Aorta (tissue), 5 donors: Measurements from ENCODE around the gene GFRA1. TPM values are rescaled to one million over a fixed set of nuclear protein-coding genes. Genes with fewer than 3 reads are reported as not detected.
A peak's percentile ranks its signal among the peaks of the same experiment; 100 is the strongest.

ENCODE experiments used
- ATAC-seq: fragments of 200-7000 bp; cut with Tn5 transposase; one replicate; pipeline ENCODE4 v1.9.1; 2022; ENCODE audit warnings: moderate library complexity; ENCODE audit not compliant: low FRiP score
- DNase-seq, 2 donors: peaks; one replicate each; pipeline ENCODE4 v3.0.0-alpha.2; 2020
- H3K27ac ChIP-seq, 2 donors: one replicate each; pipeline ENCODE4 v1.5.1; 2013; ENCODE audit warnings: low read length in 2 of 2, mild to moderate bottlenecking in 2 of 2, moderate library complexity in 2 of 2, control low read depth in 1 of 2, inconsistent platforms in 1 of 2, low read depth in 1 of 2
- H3K27me3 ChIP-seq, 2 donors: one replicate each; pipeline ENCODE4 v1.6.1; 2013; ENCODE audit warnings: control low read depth in 1 of 2, low read length in 1 of 2, mild to moderate bottlenecking in 1 of 2, moderate library complexity in 1 of 2; ENCODE audit not compliant: insufficient read depth in 2 of 2, control insufficient read depth in 1 of 2
- H3K36me3 ChIP-seq, 2 donors: one replicate each; pipeline ENCODE4 v1.6.1; 2013; ENCODE audit warnings: control low read depth in 1 of 2, low read length in 1 of 2, mild to moderate bottlenecking in 1 of 2; ENCODE audit not compliant: insufficient read depth in 2 of 2, control insufficient read depth in 1 of 2
- H3K4me1 ChIP-seq, 2 donors: one replicate each; pipeline ENCODE4 v1.6.1; 2013; ENCODE audit warnings: low read length in 2 of 2, control low read depth in 1 of 2, mild to moderate bottlenecking in 1 of 2, moderate library complexity in 1 of 2; ENCODE audit not compliant: insufficient read depth in 2 of 2, control insufficient read depth in 1 of 2
- H3K4me3 ChIP-seq, 2 donors: one replicate each; pipeline ENCODE4 v1.5.1; 2013; ENCODE audit warnings: low read length in 2 of 2, control low read depth in 1 of 2, mild to moderate bottlenecking in 1 of 2
- H3K9me3 ChIP-seq: one replicate; pipeline ENCODE4 v1.6.1; 2013; ENCODE audit warnings: mild to moderate bottlenecking, low read length; ENCODE audit not compliant: control insufficient read depth
- WGBS, 2 donors: extraction: QIAGEN DNeasy Blood & Tissue Kit; methylation state at CpG; one replicate each; pipeline ENCODE4 v1.1.7; 2013; 5-methylcytosine and 5-hydroxymethylcytosine counted together
- intact Hi-C, 2 donors: fragments of 100-400 bp; cut with DNase I; formaldehyde crosslinking; loops; one replicate each; pipeline versions ENCODE4 v1.14.2 to v1.15.0; 2022
- polyA plus RNA-seq, 2 donors: library from polyadenylated mRNA; stranded (reverse); fragments of 200-250 nt; gene quantifications; one replicate each; pipeline ENCODE4 v1.2.3, GENCODE V29; 2013
- total RNA-seq, 2 donors: library from RNA; stranded (reverse); fragmentation: NEBNext Ultra II Directional; extraction: Animal tissue kit (Norgen Biotek cat#: 25700); gene quantifications; one replicate each; pipeline ENCODE4 v1.2.1, GENCODE V29; 2021
- donor health status: healthy with polysubstance abuse.
- donor health status: Bipolar disorder and iron deficiency.
- donor health status: DM: no; HTN: no; CAD: no.
- donor health status: DM: no; HTN: no; CAD: no.
- donor health status: DM: yes; HTN: yes; CAD: no.

Gene GFRA1
- total and polyA plus RNA-seq, 4 donors = under 0.01 to 27.1 (median 5.2) TPM

DNA sequence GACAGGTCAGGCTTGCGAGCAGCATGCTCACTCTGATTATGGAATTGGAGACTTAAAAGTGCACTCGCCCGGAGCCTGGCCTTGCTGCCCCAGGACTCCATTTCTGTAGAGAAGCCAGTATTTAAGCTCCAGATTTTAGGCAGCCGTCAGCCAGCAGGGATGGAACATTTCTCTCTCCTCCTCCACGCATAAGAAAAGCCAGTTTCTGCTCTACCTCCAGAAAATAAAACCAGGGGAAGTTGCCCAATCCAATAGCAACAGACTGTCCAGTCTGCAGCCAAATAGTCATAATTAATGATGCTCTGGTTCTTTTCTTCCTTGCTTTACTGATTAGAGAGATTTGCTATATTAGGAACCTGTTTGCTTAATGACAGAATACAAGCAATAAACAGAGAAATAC lies 203.2 kb downstream of the GFRA1 start:
- WGBS, 2 donors = 3 to 6% methylated on average over 5 of the region's 5 CpGs
- DNase-seq = no peak

DNA sequence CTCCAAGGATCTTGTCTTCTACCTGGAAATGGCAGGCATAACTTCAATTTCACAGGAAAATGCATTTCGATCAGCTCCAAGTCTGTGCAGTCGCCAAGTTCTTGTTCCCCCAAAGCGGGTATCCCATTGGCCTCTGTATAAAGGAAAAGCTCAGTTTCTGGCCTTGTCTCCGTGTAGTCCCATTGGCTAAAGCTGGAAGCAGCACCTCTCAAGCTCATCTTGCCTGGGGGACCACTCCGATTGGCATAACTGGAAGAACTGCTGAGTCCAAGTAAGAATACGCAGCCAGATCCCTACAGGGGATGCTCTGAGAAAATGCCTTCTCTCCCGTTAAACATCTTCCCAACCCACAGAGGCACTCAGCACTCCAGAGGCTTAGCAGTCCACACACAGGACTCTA lies 205.2 kb downstream of the GFRA1 start:
- Histone ChIP-seq H3K27me3 (no peaks in the 10 kb centered on the region), H3K4me3 (no peak overlapping the region), H3K36me3 (no peaks in the 10 kb centered on the region), H3K9me3 (no peaks in the 10 kb centered on the region), H3K4me1 (no peaks in the 10 kb centered on the region), H3K27ac (no peak overlapping the region)
- 97% methylated on average over 7 of the region's 7 CpGs for WGBS, 2 donors
- intact Hi-C loops = no loop called here
- DNase-seq = no peak
- ATAC-seq = no peak

More for the DNA sequence above, 203.2 kb downstream of the GFRA1 start:
- no peaks in the 10 kb centered on the region for H3K36me3 ChIP-seq
- no peak overlapping the region for H3K4me3 ChIP-seq
- ATAC-seq = no peak
- intact Hi-C loops = no loop called here
- H3K27me3 ChIP-seq = no peaks in the 10 kb centered on the region
- no peak overlapping the region for H3K27ac ChIP-seq
- no peaks in the 10 kb centered on the region for H3K9me3 ChIP-seq
- H3K4me1 ChIP-seq = no peaks in the 10 kb centered on the region

DNA sequence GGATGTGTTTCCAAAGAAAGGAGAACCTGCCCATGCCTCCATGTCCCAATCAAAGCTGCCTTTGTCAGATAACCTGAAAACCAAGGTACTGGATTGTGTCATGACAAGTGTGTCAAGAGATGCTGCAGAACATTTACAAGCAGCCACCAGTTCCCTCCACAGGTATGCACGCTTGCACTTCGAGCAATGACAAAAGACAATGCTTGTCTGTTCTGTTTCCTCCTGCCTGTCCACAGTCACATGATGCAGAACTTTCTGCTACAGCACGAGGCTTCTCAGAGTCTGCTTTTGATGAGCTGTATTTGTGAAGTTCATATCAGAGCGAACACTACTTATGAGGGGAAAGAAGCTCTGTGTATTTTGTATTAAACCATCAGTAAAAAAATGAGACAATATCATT lies 209.9 kb downstream of the GFRA1 start:
- Histone ChIP-seq H3K9me3 (no peaks in the 10 kb centered on the region), H3K36me3 (no peaks in the 10 kb centered on the region), H3K4me3 (no peak overlapping the region), H3K27me3 (no peaks in the 10 kb centered on the region), H3K27ac (no peak overlapping the region), H3K4me1 (no peaks in the 10 kb centered on the region)
- ATAC-seq = no peak
- intact Hi-C loops = no loop called here
- no peak for DNase-seq
- WGBS, 2 donors = 85 to 88% methylated on average over 4 of the region's 4 CpGs

DNA sequence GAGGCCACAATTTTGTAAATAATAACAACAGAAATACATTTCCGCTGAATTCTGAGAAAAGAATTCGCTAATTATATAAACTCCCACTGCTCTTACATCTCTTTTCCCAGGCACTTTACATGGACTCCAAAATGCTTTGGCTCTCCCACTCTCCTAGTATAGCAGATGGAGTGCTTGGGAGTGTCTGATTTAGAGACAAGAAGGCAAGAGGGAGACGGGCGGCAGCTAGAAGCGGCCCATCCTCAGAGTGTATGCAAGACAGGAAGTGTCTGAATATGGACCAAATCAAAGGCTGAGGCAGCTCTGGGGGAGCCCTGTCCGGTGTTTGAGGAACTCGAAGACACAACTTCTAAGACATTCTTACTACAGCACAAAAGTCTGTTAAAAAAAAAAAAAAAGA lies 212.1 kb downstream of the GFRA1 start:
- Histone ChIP-seq H3K36me3 (no peaks in the 10 kb centered on the region), H3K4me1 (no peaks in the 10 kb centered on the region), H3K27me3 (no peaks in the 10 kb centered on the region), H3K27ac (no peak overlapping the region), H3K4me3 (no peak overlapping the region), H3K9me3 (no peaks in the 10 kb centered on the region)
- no peak for ATAC-seq
- DNase-seq = no peak
- WGBS, 2 donors = 93 to 94% methylated on average over 7 of the region's 7 CpGs
- intact Hi-C loops = no loop called here

DNA sequence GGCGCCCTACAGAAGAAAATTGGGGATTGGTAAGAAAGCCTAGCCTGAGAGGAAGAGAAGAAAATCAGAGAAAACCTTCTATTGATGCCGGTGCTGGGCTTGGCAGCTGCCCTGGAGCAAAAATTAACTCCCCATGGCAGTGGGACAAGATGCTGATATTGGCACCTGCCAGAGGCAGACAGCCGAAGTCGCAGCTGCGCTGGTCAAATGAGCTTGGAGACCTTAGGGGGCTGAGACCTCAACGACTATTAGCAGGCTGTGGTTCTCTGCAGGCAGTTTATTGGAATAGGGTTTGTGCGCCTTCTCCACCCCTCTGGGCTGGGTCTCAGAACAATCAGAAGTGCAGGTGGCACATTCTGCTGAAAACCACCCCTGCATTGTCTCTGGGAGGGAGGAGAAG lies 213.7 kb downstream of the GFRA1 start:
- DNase-seq (no peak), ATAC-seq (no peak)
- Histone ChIP-seq H3K4me1 (no peaks in the 10 kb centered on the region), H3K36me3 (no peaks in the 10 kb centered on the region), H3K27ac (no peak overlapping the region), H3K27me3 (no peaks in the 10 kb centered on the region), H3K9me3 (no peaks in the 10 kb centered on the region), H3K4me3 (no peak overlapping the region)
- 48 to 52% methylated on average over 7 of the region's 7 CpGs for WGBS, 2 donors
- intact Hi-C loops = no loop called here

DNA sequence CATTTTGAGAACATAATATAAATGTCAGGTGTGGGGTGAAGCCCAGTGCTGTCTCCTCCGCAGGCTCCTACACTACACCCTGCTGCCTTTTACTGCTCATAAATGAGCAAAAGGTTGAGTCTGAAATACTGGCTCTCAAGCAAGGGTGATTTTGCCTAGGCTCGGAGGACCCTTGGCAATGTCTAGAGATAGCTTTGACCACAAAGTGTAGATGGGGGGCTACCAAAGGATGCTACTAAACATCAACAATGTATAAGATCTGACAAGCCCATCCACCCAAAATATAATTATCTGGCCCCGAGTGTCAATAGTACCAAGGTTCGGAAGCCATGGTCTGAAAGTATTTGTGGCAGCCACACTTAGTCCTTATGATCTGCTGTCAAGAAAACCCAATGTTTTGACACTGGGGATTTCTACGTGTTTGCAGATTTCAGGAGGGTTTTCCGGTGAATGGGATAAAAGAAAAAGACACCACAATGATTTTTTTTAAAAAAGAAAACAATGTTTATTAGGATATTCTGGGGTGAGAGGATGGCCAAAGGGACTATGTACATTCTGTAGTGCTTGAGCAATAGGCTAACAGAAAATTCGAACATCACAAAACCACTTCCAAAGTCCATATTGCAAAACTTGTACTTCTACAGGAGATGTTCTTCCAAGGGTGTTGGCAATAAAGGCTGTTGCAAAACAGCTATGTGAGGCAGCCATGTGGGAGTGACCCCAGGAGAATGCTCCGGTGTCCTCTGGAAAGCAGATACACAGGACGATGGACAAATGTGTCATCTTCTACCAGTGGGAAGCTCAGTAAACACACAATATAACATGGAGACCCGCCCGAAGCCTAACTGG lies 216.3 kb downstream of the GFRA1 start:
- 93 to 95% methylated on average over 11 of the region's 11 CpGs for WGBS, 2 donors
- Histone ChIP-seq H3K4me3 (no peak overlapping the region), H3K27ac (no peak overlapping the region), H3K4me1 (no peaks in the 10 kb centered on the region), H3K27me3 (no peaks in the 10 kb centered on the region), H3K36me3 (no peaks in the 10 kb centered on the region), H3K9me3 (no peaks in the 10 kb centered on the region)
- DNase-seq = no peak
- peak; percentile 75 for ATAC-seq
- intact Hi-C loops = no loop called here

DNA sequence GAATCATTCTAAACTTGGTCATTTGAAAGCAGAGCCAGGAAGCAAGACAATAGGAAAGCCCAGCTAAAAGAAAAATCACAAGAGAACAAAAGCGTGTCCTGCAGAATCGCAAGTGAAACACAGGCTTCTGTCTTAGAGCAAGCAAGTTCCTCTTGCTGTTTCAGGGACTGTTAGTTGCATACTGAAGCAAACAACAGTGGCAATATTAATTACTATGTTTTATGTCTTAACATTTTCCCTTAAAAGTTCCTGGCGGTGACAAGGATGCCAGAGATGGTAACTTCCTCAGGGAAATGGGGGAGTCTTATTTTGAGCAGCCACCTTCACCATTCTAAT lies 217.1 kb downstream of the GFRA1 start:
- Histone ChIP-seq H3K27ac (no peak overlapping the region), H3K36me3 (no peaks in the 10 kb centered on the region), H3K4me1 (no peaks in the 10 kb centered on the region), H3K9me3 (no peaks in the 10 kb centered on the region), H3K4me3 (no peak overlapping the region), H3K27me3 (no peaks in the 10 kb centered on the region)
- WGBS, 2 donors = 98 to 99% methylated on average over 3 of the region's 3 CpGs
- intact Hi-C loops = no loop called here
- DNase-seq = no peak
- no peak for ATAC-seq

DNA sequence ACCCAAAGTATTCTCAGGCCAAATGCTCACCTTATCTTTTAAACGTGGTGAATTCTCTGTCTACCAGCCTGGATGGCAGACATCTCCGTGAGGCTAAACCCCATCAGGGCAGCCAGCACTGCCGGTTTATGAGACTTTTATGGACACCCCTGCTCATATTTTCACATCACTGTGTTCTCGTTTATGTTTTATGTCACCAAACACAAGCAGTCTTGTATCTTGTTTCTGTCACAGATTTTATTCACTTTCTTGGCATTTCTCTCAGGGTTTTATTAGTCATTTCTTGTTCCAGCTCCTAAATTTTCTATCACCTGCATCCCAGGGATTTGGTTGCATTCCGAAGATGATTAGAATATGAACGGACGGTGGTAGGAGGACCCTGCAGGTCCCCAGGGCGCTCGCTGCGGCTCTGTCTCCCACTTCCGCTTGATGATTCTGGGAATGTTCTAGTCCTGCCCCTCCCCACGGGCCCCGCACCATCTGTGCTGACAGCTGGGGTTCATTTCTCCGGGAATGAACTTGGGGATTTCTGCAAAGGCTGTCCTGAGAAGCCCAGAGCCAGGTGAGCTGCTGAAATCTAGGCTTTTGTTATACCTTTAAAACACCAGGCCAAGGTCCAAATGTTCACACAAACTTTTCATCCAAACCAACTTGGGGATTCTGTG lies 217.6 kb downstream of the GFRA1 start:
- no peak for DNase-seq
- no peaks in the 10 kb centered on the region for H3K9me3 ChIP-seq
- no peaks in the 10 kb centered on the region for H3K4me1 ChIP-seq
- no peak for ATAC-seq
- WGBS, 2 donors = 80 to 81% methylated on average over 14 of the region's 14 CpGs
- H3K27ac ChIP-seq = no peak overlapping the region
- no peaks in the 10 kb centered on the region for H3K36me3 ChIP-seq
- no peak overlapping the region for H3K4me3 ChIP-seq
- intact Hi-C loops = no loop called here
- no peaks in the 10 kb centered on the region for H3K27me3 ChIP-seq

DNA sequence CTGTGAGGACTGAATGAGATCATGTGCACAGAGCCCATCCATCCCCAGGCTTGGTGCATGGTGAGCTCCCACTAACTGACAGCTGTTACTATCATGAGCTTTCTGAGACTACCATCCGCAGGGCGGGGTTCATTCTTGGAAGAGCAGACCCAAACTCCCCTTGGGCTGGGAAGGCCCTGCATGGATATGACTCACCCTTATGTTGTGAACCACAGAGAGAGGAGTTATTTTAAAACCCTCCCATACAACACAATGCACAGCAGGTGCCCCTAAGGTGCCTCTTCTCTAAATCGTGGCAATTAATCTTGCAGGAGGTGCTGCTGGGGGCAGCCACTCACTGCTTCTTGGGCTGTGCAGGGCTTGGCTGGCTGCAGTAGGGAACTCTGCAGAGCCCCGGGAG lies 219.1 kb downstream of the GFRA1 start:
- no peaks in the 10 kb centered on the region for H3K27me3 ChIP-seq
- H3K36me3 ChIP-seq = no peaks in the 10 kb centered on the region
- no peak overlapping the region for H3K4me3 ChIP-seq
- H3K4me1 ChIP-seq = no peaks in the 10 kb centered on the region
- ATAC-seq (no peak), DNase-seq (no peak)
- intact Hi-C loops = no loop called here
- no peaks in the 10 kb centered on the region for H3K9me3 ChIP-seq
- WGBS, 2 donors = 84 to 86% methylated on average over 4 of the region's 4 CpGs
- H3K27ac ChIP-seq = no peak overlapping the region
